H9 (cell line): ENCODE results near the gene RAB3IL1. TPM values are rescaled to one million over a fixed set of nuclear protein-coding genes. Genes with fewer than 3 reads are reported as not detected.
A peak's percentile ranks its signal among the peaks of the same experiment; 100 is the strongest.

Source experiments
- DNase-seq: peaks from one replicate; pipeline ENCODE4 v3.0.0-alpha.2; 2017
- H2AFZ ChIP-seq: one replicate; pipeline ENCODE4 v1.6.1; 2013; ENCODE audit warnings: mild to moderate bottlenecking, low read length, control low read depth, moderate library complexity
- H2AK5ac ChIP-seq: 2 replicates; pipeline ENCODE4 v1.6.1; 2013; ENCODE audit warnings: low read length, control low read depth, mixed read lengths; ENCODE audit not compliant: insufficient read length
- H2BK120ac ChIP-seq: one replicate; pipeline ENCODE4 v1.6.1; 2013; ENCODE audit warnings: low read depth, mild to moderate bottlenecking, low read length, control low read depth, inconsistent platforms; ENCODE audit not compliant: poor library complexity, severe bottlenecking
- H2BK12ac ChIP-seq: 2 replicates; pipeline ENCODE4 v1.6.1; 2013; ENCODE audit warnings: low read length, control low read depth, mixed read lengths, low read depth; ENCODE audit not compliant: insufficient read length
- H2BK15ac ChIP-seq: 2 replicates; pipeline ENCODE4 v1.6.1; 2013; ENCODE audit warnings: low read depth, low read length, control low read depth
- H2BK20ac ChIP-seq: one replicate; pipeline ENCODE4 v1.6.1; 2013; ENCODE audit warnings: low read depth, mild to moderate bottlenecking, low read length, control low read depth, inconsistent platforms; ENCODE audit not compliant: poor library complexity, severe bottlenecking
- H2BK5ac ChIP-seq: 2 replicates; pipeline ENCODE4 v1.6.1; 2013; ENCODE audit warnings: low read length, control low read depth, mixed read lengths; ENCODE audit not compliant: insufficient read length
- H3K14ac ChIP-seq: 2 replicates; pipeline ENCODE4 v1.6.1; 2013; ENCODE audit warnings: low read length, control low read depth; ENCODE audit not compliant: insufficient read depth
- H3K18ac ChIP-seq: 2 replicates; pipeline ENCODE4 v1.6.1; 2013; ENCODE audit warnings: low read depth, mild to moderate bottlenecking, mixed read lengths, low read length, control low read depth; ENCODE audit not compliant: insufficient read length
- H3K23ac ChIP-seq: 2 replicates; pipeline ENCODE4 v1.6.1; 2013; ENCODE audit warnings: low read length, control low read depth, mixed read lengths, low read depth; ENCODE audit not compliant: insufficient read length
- H3K23me2 ChIP-seq: 2 replicates; pipeline ENCODE4 v1.6.1; 2013; ENCODE audit warnings: low read depth, mild to moderate bottlenecking, mixed read lengths, low read length, control low read depth; ENCODE audit not compliant: insufficient read length, poor library complexity, severe bottlenecking
- H3K27ac ChIP-seq: 2 replicates; pipeline ENCODE4 v1.5.1; 2013; ENCODE audit warnings: low read length, control low read depth, mixed read lengths, low read depth; ENCODE audit not compliant: insufficient read length
- H3K27me3 ChIP-seq: 2 replicates; pipeline ENCODE4 v1.6.1; 2013; ENCODE audit warnings: low read length, control low read depth, inconsistent platforms; ENCODE audit not compliant: insufficient read depth
- H3K4ac ChIP-seq: 2 replicates; pipeline ENCODE4 v1.6.1; 2013; ENCODE audit warnings: low read depth, mild to moderate bottlenecking, control low read depth, inconsistent platforms, low read length, moderate library complexity
- H3K4me1 ChIP-seq: 2 replicates; pipeline ENCODE4 v1.6.1; 2013; ENCODE audit warnings: low read length, control low read depth, inconsistent platforms; ENCODE audit not compliant: insufficient read depth
- H3K4me2 ChIP-seq: 2 replicates; pipeline ENCODE4 v1.6.1; 2013; ENCODE audit warnings: low read length, control low read depth, mixed read lengths; ENCODE audit not compliant: insufficient read length, insufficient read depth
- H3K56ac ChIP-seq: 2 replicates; pipeline ENCODE4 v1.6.1; 2013; ENCODE audit warnings: low read depth, mild to moderate bottlenecking, mixed read lengths, low read length, control low read depth; ENCODE audit not compliant: insufficient read length
- H3K79me1 ChIP-seq: 2 replicates; pipeline ENCODE4 v1.6.1; 2013; ENCODE audit warnings: low read depth, mild to moderate bottlenecking, moderate library complexity, low read length, control low read depth, inconsistent platforms; ENCODE audit not compliant: insufficient read depth, poor library complexity, severe bottlenecking
- H3K79me2 ChIP-seq: 2 replicates; pipeline ENCODE4 v1.6.1; 2013; ENCODE audit warnings: low read length, control low read depth, inconsistent platforms; ENCODE audit not compliant: insufficient read depth
- H3K9ac ChIP-seq: 2 replicates; pipeline ENCODE4 v1.6.1; 2013; ENCODE audit warnings: low read length, control low read depth, mixed read lengths; ENCODE audit not compliant: insufficient read length; ENCODE audit errors: extremely low read depth
- H3K9me3 ChIP-seq: one replicate; pipeline ENCODE4 v1.6.1; 2013; ENCODE audit warnings: low read depth, low read length, inconsistent platforms; ENCODE audit not compliant: control insufficient read depth
- H3T11ph ChIP-seq: one replicate; pipeline ENCODE4 v1.6.1; 2013; ENCODE audit warnings: mild to moderate bottlenecking, low read length, control low read depth, inconsistent platforms
- H4K20me1 ChIP-seq: one replicate; pipeline ENCODE4 v1.6.1; 2013; ENCODE audit not compliant: control insufficient read depth, insufficient read length, insufficient read depth
- H4K5ac ChIP-seq: 2 replicates; pipeline ENCODE4 v1.6.1; 2013; ENCODE audit warnings: low read depth, mild to moderate bottlenecking, mixed read lengths, low read length, control low read depth; ENCODE audit not compliant: insufficient read length
- H4K8ac ChIP-seq: replicated peaks from 2 replicates; pipeline ENCODE4 v1.6.1; 2013; ENCODE audit warnings: low read length, control low read depth, mixed read lengths, low read depth; ENCODE audit not compliant: insufficient read length
- H4K91ac ChIP-seq: 2 replicates; pipeline ENCODE4 v1.6.1; 2013; ENCODE audit warnings: low read depth, mild to moderate bottlenecking, moderate library complexity, mixed read lengths, low read length, control low read depth; ENCODE audit not compliant: insufficient read length
- H3K27ac Mint-ChIP-seq, 3 experiments: 2 replicates in 2 of 3; 3 replicates in 1 of 3; pipeline ENCODE4 v1.8.0; 2020 to 2021; ENCODE audit warnings: mixed read lengths in 3 of 3, mild to moderate bottlenecking in 1 of 3, moderate library complexity in 1 of 3
- H3K27me3 Mint-ChIP-seq: 2 replicates; pipeline ENCODE4 v1.8.0; 2021; ENCODE audit warnings: low read depth, mild to moderate bottlenecking, moderate library complexity, mixed read lengths
- H3K36me3 Mint-ChIP-seq, 3 experiments: 2 replicates in 2 of 3; 3 replicates in 1 of 3; pipeline ENCODE4 v1.8.0; 2020 to 2021; ENCODE audit warnings: low read depth in 3 of 3, mixed read lengths in 3 of 3; ENCODE audit not compliant: insufficient read depth in 1 of 3
- H3K4me1 Mint-ChIP-seq, 2 experiments: 2 replicates each; pipeline ENCODE4 v1.8.0; 2020; ENCODE audit warnings: mixed read lengths in 2 of 2
- H3K4me3 Mint-ChIP-seq, 2 experiments: 2 replicates in 1 of 2; 3 replicates in 1 of 2; pipeline ENCODE4 v1.8.0; 2020 to 2021; ENCODE audit warnings: mild to moderate bottlenecking in 2 of 2, mixed read lengths in 2 of 2, moderate library complexity in 1 of 2
- H3K9me3 Mint-ChIP-seq, 2 experiments: 2 replicates in 1 of 2; 3 replicates in 1 of 2; pipeline ENCODE4 v1.8.0; 2020; ENCODE audit warnings: mild to moderate bottlenecking in 2 of 2, mixed read lengths in 2 of 2, moderate library complexity in 1 of 2
- WGBS: extraction: QIAGEN DNeasy Blood & Tissue Kit; methylation state at CpG from one replicate; pipeline ENCODE4 v1.1.7; 2013; ENCODE audit warnings: missing lambda C conversion rate, low lambda C conversion rate, mixed read lengths; ENCODE audit not compliant: insufficient read length; ENCODE audit errors: extremely low coverage; 5-methylcytosine and 5-hydroxymethylcytosine counted together
- total RNA-seq: library from RNA; stranded (reverse); gene quantifications from 2 replicates; pipeline ENCODE4 v1.2.1, GENCODE V29; 2021
- TF ChIP-seq, protein P1 (sequence below): fragments of 200-600 bp; sonication (generic); conservative IDR thresholded peaks from 3 replicates; pipeline ENCODE4 v1.8.0; 2021; ENCODE audit warnings: antibody characterized with exemption, mild to moderate bottlenecking

Gene RAB3IL1
- total RNA-seq, 1 experiment from 2014 or later: 2.4 TPM

DNA sequence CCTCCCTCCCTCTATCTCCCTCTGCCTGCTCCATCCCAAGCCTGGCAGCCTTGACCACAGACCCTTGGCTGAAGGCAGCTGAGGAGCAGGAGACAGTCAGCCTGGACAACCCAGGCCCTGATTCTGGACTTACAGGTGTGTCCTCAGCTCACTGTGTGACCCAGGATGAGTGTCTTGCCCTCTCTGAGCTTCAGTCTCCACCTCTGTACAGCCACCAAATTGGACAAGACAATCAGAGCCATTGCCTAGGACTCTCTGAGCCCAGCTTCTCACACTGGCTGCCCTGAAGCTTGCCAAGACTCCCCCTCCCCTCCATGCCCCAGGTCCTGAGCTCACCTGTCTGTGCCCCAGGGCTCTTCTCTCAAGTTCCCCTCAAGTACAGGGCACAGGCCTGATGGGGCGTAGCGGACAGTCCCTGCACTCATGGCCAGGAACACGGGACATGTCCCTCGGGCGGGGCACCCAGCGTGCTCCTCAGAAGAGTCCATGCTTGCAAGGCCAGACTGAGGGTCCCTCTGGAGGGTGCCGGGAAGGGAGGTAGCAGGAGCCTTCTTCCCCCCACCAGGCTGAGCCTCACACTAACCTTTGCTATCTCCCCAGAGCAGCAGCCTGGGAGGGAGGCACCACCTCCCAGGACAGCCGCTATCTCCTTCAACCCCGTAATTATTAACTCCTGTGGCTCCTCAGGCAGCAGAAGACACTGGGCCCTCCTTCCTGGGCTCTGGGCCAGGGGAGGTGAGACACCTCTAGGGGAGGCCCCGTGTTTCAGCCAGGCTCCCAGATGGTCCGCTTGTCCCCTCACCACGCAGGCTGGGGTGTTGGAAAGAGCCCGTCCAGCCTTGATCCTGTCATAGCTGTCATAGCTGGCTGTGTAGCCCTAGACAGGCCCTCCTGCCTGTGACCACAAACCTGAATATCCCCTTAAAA is 2.6 kb upstream of the RAB3IL1 start:
- Mint-ChIP-seq H3K4me3 (no peak overlapping the region), H3K27ac (no peak overlapping the region; a peak in 1 of 7 replicates), H3K36me3 (no peaks in the 10 kb centered on the region), H3K27me3 (peaks cover 50% of the 10 kb centered on the region), H3K9me3 (no peaks in the 10 kb centered on the region; a peak in 2 of 5 replicates), H3K4me1 (peaks cover 26 to 37% of the 10 kb centered on the region in 2 experiments)
- Histone ChIP-seq H2BK120ac (no peak overlapping the region), H3T11ph (no peak overlapping the region), H2BK5ac (no peak overlapping the region), H4K91ac (no peak overlapping the region), H3K56ac (no peak overlapping the region), H3K23me2 (peaks cover 5% of the 10 kb centered on the region), H3K9ac (no peak overlapping the region), H3K79me2 (no peaks in the 10 kb centered on the region), H3K23ac (no peak overlapping the region), H2BK12ac (no peak overlapping the region), H3K18ac (no peak overlapping the region), H2AFZ (no peak overlapping the region), H4K20me1 (no peaks in the 10 kb centered on the region), H4K5ac (no peak overlapping the region), H4K8ac (no peak overlapping the region), H3K4me1 (peaks cover 7% of the 10 kb centered on the region; the same call in 1 of the 2 replicates), H3K79me1 (no peaks in the 10 kb centered on the region), H3K14ac (no peak overlapping the region), H3K9me3 (no peaks in the 10 kb centered on the region), H3K4me2 (no peak overlapping the region), H2AK5ac (no peak overlapping the region), H2BK20ac (no peak overlapping the region), H3K27me3 (no peaks in the 10 kb centered on the region; the same call in 1 of the 2 replicates), H3K27ac (no peak overlapping the region), H2BK15ac (no peak overlapping the region), H3K4ac (no peak overlapping the region)
- peak; percentile 23 for DNase-seq
- TF ChIP-seq, protein P1, sequence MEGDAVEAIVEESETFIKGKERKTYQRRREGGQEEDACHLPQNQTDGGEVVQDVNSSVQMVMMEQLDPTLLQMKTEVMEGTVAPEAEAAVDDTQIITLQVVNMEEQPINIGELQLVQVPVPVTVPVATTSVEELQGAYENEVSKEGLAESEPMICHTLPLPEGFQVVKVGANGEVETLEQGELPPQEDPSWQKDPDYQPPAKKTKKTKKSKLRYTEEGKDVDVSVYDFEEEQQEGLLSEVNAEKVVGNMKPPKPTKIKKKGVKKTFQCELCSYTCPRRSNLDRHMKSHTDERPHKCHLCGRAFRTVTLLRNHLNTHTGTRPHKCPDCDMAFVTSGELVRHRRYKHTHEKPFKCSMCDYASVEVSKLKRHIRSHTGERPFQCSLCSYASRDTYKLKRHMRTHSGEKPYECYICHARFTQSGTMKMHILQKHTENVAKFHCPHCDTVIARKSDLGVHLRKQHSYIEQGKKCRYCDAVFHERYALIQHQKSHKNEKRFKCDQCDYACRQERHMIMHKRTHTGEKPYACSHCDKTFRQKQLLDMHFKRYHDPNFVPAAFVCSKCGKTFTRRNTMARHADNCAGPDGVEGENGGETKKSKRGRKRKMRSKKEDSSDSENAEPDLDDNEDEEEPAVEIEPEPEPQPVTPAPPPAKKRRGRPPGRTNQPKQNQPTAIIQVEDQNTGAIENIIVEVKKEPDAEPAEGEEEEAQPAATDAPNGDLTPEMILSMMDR: no peak
- no CpG with 5 or more reads among the region's 13 CpGs for WGBS
